Transverse colon (tissue), 4 donors: ENCODE measurements around the gene ARHGEF3.

Experiments
- EP300 ChIP-seq: sonication (generic); formaldehyde crosslinking; IDR thresholded peaks from one replicate; pipeline ENCODE4 v1.6.1; 2017; ENCODE audit warnings: antibody characterized with exemption, low read depth
- POLR2A ChIP-seq: fragments of 450-650 bp; IDR thresholded peaks from one replicate; pipeline ENCODE4 v1.6.1; 2016; ENCODE audit warnings: antibody characterized with exemption, mild to moderate bottlenecking, moderate library complexity
- POLR2AphosphoS5 ChIP-seq, 3 donors: sonication (generic); formaldehyde crosslinking; IDR thresholded peaks; one replicate each; pipeline ENCODE4 v1.6.1; 2016; ENCODE audit warnings: antibody characterized with exemption in 3 of 3
- TF ChIP-seq, protein P1 (sequence below), 5 experiments: fragments of 200-600 bp in 3 of 5; fragments of 450-650 bp in 2 of 5; sonication (generic) in 3 of 5; IDR thresholded peaks; 1 replicate in 2 of 5; 2 replicates in 3 of 5; pipeline ENCODE4 v1.5.1; 2016 to 2017; ENCODE audit warnings: antibody characterized with exemption in 5 of 5, inconsistent platforms in 3 of 5, mild to moderate bottlenecking in 2 of 5, moderate library complexity in 1 of 5

DNA sequence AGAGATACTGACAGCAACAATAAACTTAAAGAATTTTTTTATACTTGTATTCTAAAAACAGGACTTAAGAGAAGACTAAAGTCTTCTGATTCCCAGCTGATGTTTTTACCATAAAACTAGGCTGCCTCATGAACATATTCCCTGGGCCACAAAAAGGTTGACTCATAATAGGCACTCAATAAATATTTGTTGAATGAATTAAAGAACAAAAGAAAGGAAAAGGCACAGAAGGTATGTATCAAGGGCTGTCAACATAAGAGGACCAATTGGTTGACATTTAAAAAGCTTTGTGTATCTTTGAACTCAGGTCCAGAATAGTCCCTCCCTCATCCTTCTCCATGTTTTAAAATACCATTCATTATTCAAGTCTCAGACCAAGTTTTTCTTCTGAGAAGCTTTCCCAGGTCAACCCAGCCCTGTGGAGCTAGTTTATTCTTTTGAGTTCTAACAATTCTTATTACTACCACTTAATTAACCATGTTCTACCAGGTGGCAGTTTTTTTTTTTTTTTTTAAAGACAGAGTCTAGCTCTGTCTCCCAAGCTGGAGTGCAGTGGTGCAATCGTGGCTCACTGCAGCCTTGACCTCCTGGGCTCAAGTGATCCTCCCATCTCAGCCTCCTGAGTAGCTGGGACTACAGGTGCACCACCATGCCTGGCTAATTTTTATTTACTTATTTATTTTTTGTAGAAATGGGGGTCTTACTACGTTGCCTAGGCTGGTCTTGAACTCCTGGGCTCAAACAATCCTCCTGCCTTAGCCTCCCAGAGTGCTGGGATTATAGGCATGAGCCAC is 17.5 kb upstream of the ARHGEF3 start:
- TF ChIP-seq, protein P1, sequence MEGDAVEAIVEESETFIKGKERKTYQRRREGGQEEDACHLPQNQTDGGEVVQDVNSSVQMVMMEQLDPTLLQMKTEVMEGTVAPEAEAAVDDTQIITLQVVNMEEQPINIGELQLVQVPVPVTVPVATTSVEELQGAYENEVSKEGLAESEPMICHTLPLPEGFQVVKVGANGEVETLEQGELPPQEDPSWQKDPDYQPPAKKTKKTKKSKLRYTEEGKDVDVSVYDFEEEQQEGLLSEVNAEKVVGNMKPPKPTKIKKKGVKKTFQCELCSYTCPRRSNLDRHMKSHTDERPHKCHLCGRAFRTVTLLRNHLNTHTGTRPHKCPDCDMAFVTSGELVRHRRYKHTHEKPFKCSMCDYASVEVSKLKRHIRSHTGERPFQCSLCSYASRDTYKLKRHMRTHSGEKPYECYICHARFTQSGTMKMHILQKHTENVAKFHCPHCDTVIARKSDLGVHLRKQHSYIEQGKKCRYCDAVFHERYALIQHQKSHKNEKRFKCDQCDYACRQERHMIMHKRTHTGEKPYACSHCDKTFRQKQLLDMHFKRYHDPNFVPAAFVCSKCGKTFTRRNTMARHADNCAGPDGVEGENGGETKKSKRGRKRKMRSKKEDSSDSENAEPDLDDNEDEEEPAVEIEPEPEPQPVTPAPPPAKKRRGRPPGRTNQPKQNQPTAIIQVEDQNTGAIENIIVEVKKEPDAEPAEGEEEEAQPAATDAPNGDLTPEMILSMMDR (IDR thresholded peaks at IDR 0.05) = no peak
- TF ChIP-seq EP300 (no peak), POLR2A (no peak), POLR2AphosphoS5 (IDR thresholded peaks at IDR 0.05) (no peak)
